Endothelial cell (in vitro differentiated cells): Measurements from ENCODE around the gene PLD5. TPM values are rescaled to one million over a fixed set of nuclear protein-coding genes. Genes with fewer than 3 reads are reported as not detected.

ENCODE experiments used
- DNase-seq: peaks from one replicate; pipeline ENCODE4 v3.0.0; 2021; ENCODE audit warnings: low spot score
- H3K27ac Mint-ChIP-seq: one replicate; pipeline ENCODE4 v1.8.0; 2021; ENCODE audit warnings: mixed read lengths, inconsistent platforms; ENCODE audit not compliant: unreplicated experiment
- H3K27me3 Mint-ChIP-seq: one replicate; pipeline ENCODE4 v1.8.0; 2021; ENCODE audit warnings: mild to moderate bottlenecking, moderate library complexity, mixed read lengths, inconsistent platforms; ENCODE audit not compliant: unreplicated experiment
- H3K36me3 Mint-ChIP-seq: one replicate; pipeline ENCODE4 v1.8.0; 2021; ENCODE audit warnings: mild to moderate bottlenecking, low read depth, mixed read lengths, inconsistent platforms; ENCODE audit not compliant: unreplicated experiment
- H3K4me1 Mint-ChIP-seq: one replicate; pipeline ENCODE4 v1.8.0; 2021; ENCODE audit warnings: mild to moderate bottlenecking, mixed read lengths, inconsistent platforms; ENCODE audit not compliant: unreplicated experiment
- H3K4me3 Mint-ChIP-seq: one replicate; pipeline ENCODE4 v1.8.0; 2021; ENCODE audit warnings: mild to moderate bottlenecking, mixed read lengths, inconsistent platforms; ENCODE audit not compliant: unreplicated experiment
- H3K9me3 Mint-ChIP-seq: one replicate; pipeline ENCODE4 v1.8.0; 2021; ENCODE audit warnings: mixed read lengths, inconsistent platforms; ENCODE audit not compliant: unreplicated experiment
- CTCF ChIP-seq: fragments of 200-600 bp; sonication (generic); IDR thresholded peaks from one replicate; pipeline ENCODE4 v1.5.0; 2021; ENCODE audit warnings: antibody characterized with exemption; ENCODE audit not compliant: unreplicated experiment
- total RNA-seq: library from RNA; stranded (reverse); fragmentation: NEBNext Ultra II Directional; extraction: Animal tissue kit (Norgen Biotek cat#: 25700); gene quantifications from one replicate; pipeline ENCODE4 v1.2.1, GENCODE V29; 2021; ENCODE audit not compliant: unreplicated experiment

Gene PLD5
- total RNA-seq, 1 donor from 2014 or later: not detected

GRCh38 chr1:242542271-242542670 lies 17.8 kb upstream of the PLD5 start:
- H3K27ac Mint-ChIP-seq: no peak overlapping the region
- H3K9me3 Mint-ChIP-seq: no peaks in the 10 kb centered on the region
- no peaks in the 10 kb centered on the region for H3K36me3 Mint-ChIP-seq
- H3K27me3 Mint-ChIP-seq: no peaks in the 10 kb centered on the region
- no peak for DNase-seq
- no peak overlapping the region for H3K4me3 Mint-ChIP-seq
- TF ChIP-seq CTCF: no peak
- H3K4me1 Mint-ChIP-seq: peaks cover 2% of the 10 kb centered on the region

GRCh38 chr1:242535986-242536385 lies 11.5 kb upstream of the PLD5 start:
- no peak for DNase-seq
- H3K4me3 Mint-ChIP-seq: no peak overlapping the region
- H3K36me3 Mint-ChIP-seq: no peaks in the 10 kb centered on the region
- H3K9me3 Mint-ChIP-seq: no peaks in the 10 kb centered on the region
- peaks cover 6% of the 10 kb centered on the region for H3K4me1 Mint-ChIP-seq
- no peaks in the 10 kb centered on the region for H3K27me3 Mint-ChIP-seq
- no peak for TF ChIP-seq CTCF
- H3K27ac Mint-ChIP-seq: no peak overlapping the region

GRCh38 chr1:242534753-242535152 lies 10.3 kb upstream of the PLD5 start:
- Mint-ChIP-seq H3K4me3 (no peak overlapping the region), H3K36me3 (no peaks in the 10 kb centered on the region), H3K4me1 (peaks cover 6% of the 10 kb centered on the region), H3K9me3 (no peaks in the 10 kb centered on the region), H3K27me3 (peaks cover under 1% of the 10 kb centered on the region), H3K27ac (no peak overlapping the region)
- no peak for TF ChIP-seq CTCF
- DNase-seq: no peak

- Mint-ChIP-seq H3K4me3 (no peak overlapping the region), H3K4me1 (no peaks in the 10 kb centered on the region), H3K36me3 (no peaks in the 10 kb centered on the region), H3K27ac (no peak overlapping the region), H3K9me3 (no peaks in the 10 kb centered on the region), H3K27me3 (peaks cover 3% of the 10 kb centered on the region)
- TF ChIP-seq CTCF: no peak
- DNase-seq: no peak
These were observed 6.3 kb upstream of the PLD5 start for GRCh38 chr1:242530761-242531160.

- H3K4me3 Mint-ChIP-seq: peak overlapping the region; percentile 37
- no peak for DNase-seq
- H3K9me3 Mint-ChIP-seq: no peaks in the 10 kb centered on the region
- H3K36me3 Mint-ChIP-seq: no peaks in the 10 kb centered on the region
- no peak overlapping the region for H3K27ac Mint-ChIP-seq
- H3K27me3 Mint-ChIP-seq: peaks cover 11% of the 10 kb centered on the region
- no peak for TF ChIP-seq CTCF
- H3K4me1 Mint-ChIP-seq: no peaks in the 10 kb centered on the region
These were observed 1.3 kb upstream of the PLD5 start for GRCh38 chr1:242525769-242526168.
